Measurements from ENCODE around the gene SENP6.
"Not testable (repeated sequence)": the region's sequence is repeated elsewhere in the genome, so short reads cannot be mapped to it uniquely, and the experiment has no call there.

The SENP6 gene

GRCh38 chr6:75666592-75666991 lies 64.9 kb downstream of the SENP6 start:
- no peak for DNase-seq (ENCODE audit: low read depth in 2 of 2)

- DNase-seq (ENCODE audit: low read depth in 2 of 2), result no peak
Observed at GRCh38 chr6:75673884-75674283, 72.2 kb downstream of the SENP6 start.

- DNase-seq (ENCODE audit: low read depth in 2 of 2), result no peak
Observed at GRCh38 chr6:75676377-75676776, 74.7 kb downstream of the SENP6 start.

- not testable (repeated sequence) for DNase-seq (ENCODE audit: low read depth in 2 of 2)
Observed at GRCh38 chr6:75682548-75682947, 80.9 kb downstream of the SENP6 start.

- DNase-seq (ENCODE audit: low read depth in 2 of 2), result not testable (repeated sequence)
Observed at GRCh38 chr6:75683005-75683404, 81.3 kb downstream of the SENP6 start.

GRCh38 chr6:75687535-75687934 lies 85.9 kb downstream of the SENP6 start:
- not testable (repeated sequence) for DNase-seq (ENCODE audit: low read depth in 2 of 2)

- DNase-seq (ENCODE audit: low read depth in 2 of 2), result not testable (repeated sequence)
Observed at GRCh38 chr6:75687937-75688336, 86.3 kb downstream of the SENP6 start.

GRCh38 chr6:75689576-75689975 lies 87.9 kb downstream of the SENP6 start:
- DNase-seq (ENCODE audit: low read depth in 2 of 2), result no peak

- DNase-seq (ENCODE audit: low read depth in 2 of 2), result no peak
Observed at GRCh38 chr6:75691012-75691411, 89.3 kb downstream of the SENP6 start.

GRCh38 chr6:75693534-75693933 lies 91.9 kb downstream of the SENP6 start:
- DNase-seq (ENCODE audit: low read depth in 2 of 2), result no peak

GRCh38 chr6:75694406-75694805 lies 92.7 kb downstream of the SENP6 start:
- DNase-seq (ENCODE audit: low read depth in 2 of 2), result no peak

GRCh38 chr6:75708334-75708733 lies 106.7 kb downstream of the SENP6 start:
- DNase-seq (ENCODE audit: low read depth in 2 of 2), result not testable (repeated sequence)

GRCh38 chr6:75711173-75711572 lies 109.5 kb downstream of the SENP6 start:
- no peak for DNase-seq (ENCODE audit: low read depth in 2 of 2)

GRCh38 chr6:75719133-75719532 lies 117.5 kb downstream of the SENP6 start:
- no peak for DNase-seq (ENCODE audit: low read depth in 2 of 2)

- DNase-seq (ENCODE audit: low read depth in 2 of 2), result no peak
Observed at GRCh38 chr6:75723382-75723781, 121.7 kb downstream of the SENP6 start.

- no peak for DNase-seq (ENCODE audit: low read depth in 2 of 2)
Observed at GRCh38 chr6:75727206-75727605, 125.5 kb downstream of the SENP6 start.

- not testable (repeated sequence) for DNase-seq (ENCODE audit: low read depth in 2 of 2)
Observed at GRCh38 chr6:75731029-75731428, 129.3 kb downstream of the SENP6 start.

GRCh38 chr6:75735491-75736186 lies 134.0 kb downstream of the SENP6 start:
- DNase-seq (ENCODE audit: low read depth in 2 of 2), result no peak

- no peak for DNase-seq (ENCODE audit: low read depth in 2 of 2)
Observed at GRCh38 chr6:75743971-75744370, 142.3 kb downstream of the SENP6 start.

GRCh38 chr6:75745404-75745803 lies 143.7 kb downstream of the SENP6 start:
- no peak for DNase-seq (ENCODE audit: low read depth in 2 of 2)

- DNase-seq (ENCODE audit: low read depth in 2 of 2), result no peak
Observed at GRCh38 chr6:75746221-75746620, 144.5 kb downstream of the SENP6 start.

- DNase-seq (ENCODE audit: low read depth in 2 of 2), result no peak
Observed at GRCh38 chr6:75747152-75747992, 145.7 kb downstream of the SENP6 start.

All from stimulated activated CD4-positive, alpha-beta T cell treated with anti-CD3 and anti-CD28 coated beads, Interleukin-1b, Interleukin-23, amount 100 ng/mL, for 1 hour (primary cell).